Measurements from ENCODE around the gene SELL.

SELL gene

DNA sequence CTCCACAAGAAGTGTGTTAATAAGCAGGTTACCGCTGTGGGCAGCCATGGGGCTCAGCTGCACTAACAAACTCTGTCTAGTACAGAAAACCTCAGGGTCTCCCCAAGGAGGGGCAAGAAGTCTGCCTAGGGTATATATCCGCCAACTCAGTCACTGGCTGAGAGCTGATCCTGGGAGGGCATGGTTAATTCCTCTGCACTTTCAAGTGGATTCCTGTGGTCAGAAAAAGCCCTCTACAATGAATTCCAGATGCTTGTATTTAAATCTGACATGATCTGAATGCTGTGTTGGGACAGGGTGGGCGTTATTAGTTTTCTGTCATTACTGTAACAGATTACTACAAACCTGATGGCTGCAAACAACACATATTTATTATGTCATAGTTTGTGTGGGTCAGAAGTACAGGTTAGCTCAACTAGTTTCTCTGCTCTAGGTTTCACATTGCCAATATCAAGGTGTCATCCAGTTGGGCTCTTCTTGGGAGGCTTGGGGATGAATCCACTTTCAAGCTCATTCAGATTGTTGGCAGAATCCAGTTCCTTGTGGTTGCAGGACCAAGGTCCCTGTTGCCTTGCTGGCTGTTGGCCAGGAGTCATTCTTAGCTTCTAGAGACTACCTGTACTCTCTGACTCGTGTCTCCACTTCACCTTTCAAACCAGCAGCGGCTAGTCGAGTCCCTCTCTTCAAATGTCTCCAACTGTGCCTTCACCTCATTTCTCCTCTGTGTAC lies 30.4 kb upstream of the SELL start:
- Histone ChIP-seq H3K9me3 (ENCODE audit: low read length) (no peaks in the 10 kb centered on the region), H3K9ac (ENCODE audit: low read length) (no peak overlapping the region), H3K4me2 (ENCODE audit: low read length) (no peak overlapping the region), H3K4me3 (ENCODE audit: low read depth, low read length, poor library complexity, severe bottlenecking) (no peak overlapping the region), H3K27me3 (ENCODE audit: insufficient read depth, low read length) (no peaks in the 10 kb centered on the region), H3K79me2 (ENCODE audit: insufficient read depth, low read length) (no peaks in the 10 kb centered on the region), H3K36me3 (ENCODE audit: insufficient read depth, low read length) (no peaks in the 10 kb centered on the region), H3F3A (ENCODE audit: insufficient read depth, low read length) (no peaks in the 10 kb centered on the region), H3K9me2 (ENCODE audit: low read depth, low read length) (no peaks in the 10 kb centered on the region), H3K4me1 (ENCODE audit: insufficient read depth, low read length, severe bottlenecking) (no peaks in the 10 kb centered on the region), H4K20me1 (ENCODE audit: insufficient read depth, low read length) (no peaks in the 10 kb centered on the region), H3K27ac (ENCODE audit: low read depth, low read length, poor library complexity, severe bottlenecking) (no peak overlapping the region), H2AFZ (ENCODE audit: low read length) (no peak overlapping the region)
- TF ChIP-seq CTCF (IDR thresholded peaks at IDR 0.05; ENCODE audit: low read length) (no peak), EZH2 (IDR thresholded peaks at IDR 0.05; ENCODE audit: borderline replicate concordance, low read length) (no peak)

- no peaks in the 10 kb centered on the region for H3F3A ChIP-seq (ENCODE audit: insufficient read depth, low read length)
- no peaks in the 10 kb centered on the region for H3K4me1 ChIP-seq (ENCODE audit: insufficient read depth, low read length, severe bottlenecking)
- no peaks in the 10 kb centered on the region for H3K79me2 ChIP-seq (ENCODE audit: insufficient read depth, low read length)
- H3K36me3 ChIP-seq (ENCODE audit: insufficient read depth, low read length): no peaks in the 10 kb centered on the region
- no peaks in the 10 kb centered on the region for H3K9me2 ChIP-seq (ENCODE audit: low read depth, low read length)
- H4K20me1 ChIP-seq (ENCODE audit: insufficient read depth, low read length): no peaks in the 10 kb centered on the region
- H3K27me3 ChIP-seq (ENCODE audit: insufficient read depth, low read length): no peaks in the 10 kb centered on the region
- no peak overlapping the region for H3K9ac ChIP-seq (ENCODE audit: low read length)
- no peak overlapping the region for H3K4me3 ChIP-seq (ENCODE audit: low read depth, low read length, poor library complexity, severe bottlenecking)
- no peak overlapping the region for H2AFZ ChIP-seq (ENCODE audit: low read length)
- no peak overlapping the region for H3K4me2 ChIP-seq (ENCODE audit: low read length)
- no peak for TF ChIP-seq EZH2 (IDR thresholded peaks at IDR 0.05; ENCODE audit: borderline replicate concordance, low read length)
- TF ChIP-seq CTCF (IDR thresholded peaks at IDR 0.05; ENCODE audit: low read length): no peak
- no peaks in the 10 kb centered on the region for H3K9me3 ChIP-seq (ENCODE audit: low read length)
- no peak overlapping the region for H3K27ac ChIP-seq (ENCODE audit: low read depth, low read length, poor library complexity, severe bottlenecking)
These were observed 28.6 kb upstream of the SELL start for GRCh38 chr1:169739980-169740379.

GRCh38 chr1:169733924-169734323 lies 22.5 kb upstream of the SELL start, which contains the start of gene SELE:
SELE (minus strand) TSS chr1:169734079; CDS start chr1:169733612, 467 bp downstream.
- TF ChIP-seq EZH2 (IDR thresholded peaks at IDR 0.05; ENCODE audit: borderline replicate concordance, low read length) (no peak), CTCF (IDR thresholded peaks at IDR 0.05; ENCODE audit: low read length) (no peak)
- Histone ChIP-seq H3K9me3 (ENCODE audit: low read length) (no peaks in the 10 kb centered on the region), H2AFZ (ENCODE audit: low read length) (no peak within 1 kb of the TSS), H3K4me1 (ENCODE audit: insufficient read depth, low read length, severe bottlenecking) (no peaks in the 10 kb centered on the region), H3K36me3 (ENCODE audit: insufficient read depth, low read length) (no peaks in the 10 kb centered on the region), H3K27me3 (ENCODE audit: insufficient read depth, low read length) (no peaks in the 10 kb centered on the region), H3K4me3 (ENCODE audit: low read depth, low read length, poor library complexity, severe bottlenecking) (no peak within 1 kb of the TSS), H3K9me2 (ENCODE audit: low read depth, low read length) (no peaks in the 10 kb centered on the region), H3K27ac (ENCODE audit: low read depth, low read length, poor library complexity, severe bottlenecking) (no peak within 1 kb of the TSS), H3F3A (ENCODE audit: insufficient read depth, low read length) (no peaks in the 10 kb centered on the region), H3K9ac (ENCODE audit: low read length) (no peak within 1 kb of the TSS), H3K4me2 (ENCODE audit: low read length) (no peak within 1 kb of the TSS), H3K79me2 (ENCODE audit: insufficient read depth, low read length) (no peaks in the 10 kb centered on the region), H4K20me1 (ENCODE audit: insufficient read depth, low read length) (no peaks in the 10 kb centered on the region)
